ENCODE data around the gene TSPYL2. TPM values are rescaled to one million over a fixed set of nuclear protein-coding genes. Genes with fewer than 3 reads are reported as not detected.

Gene TSPYL2
- total and polyA plus RNA-seq, 2 of the 8 experiments (the other 6 are each of a cell fraction or from before 2014, with no cell fraction given) = 13.4 to 13.7 TPM

DNA sequence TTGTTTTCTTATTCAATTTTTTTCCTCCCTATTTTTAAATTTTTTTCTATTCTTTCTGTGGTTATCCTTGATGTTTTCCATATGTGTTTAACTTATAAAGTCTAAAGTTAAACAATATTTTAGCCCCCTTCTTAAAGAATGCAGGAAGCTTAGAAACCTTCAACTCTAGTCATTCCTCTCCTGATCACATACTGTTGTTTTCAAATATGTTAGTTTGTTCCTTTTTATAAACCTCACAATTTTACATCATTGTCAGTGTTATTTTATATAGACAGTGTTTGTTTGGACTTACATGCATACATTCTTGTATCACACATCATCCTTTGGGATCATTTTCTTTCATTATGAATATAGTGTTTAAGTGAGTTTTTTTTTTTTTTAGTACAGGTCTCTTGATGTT, 43.3 kb downstream of the TSPYL2 start:
- Histone ChIP-seq H4K20me1 (replicated peaks in 1 of 2; ENCODE audit: control insufficient read depth in 1 of 2, insufficient read depth in 2 of 2, low read length in 2 of 2) (no peaks in the 10 kb centered on the region), H3K4me1 (replicated peaks in 1 of 4; ENCODE audit: control insufficient read depth in 3 of 4, insufficient read depth in 4 of 4, low read length in 3 of 4) (no peaks in the 10 kb centered on the region), H3K79me2 (ENCODE audit: control insufficient read depth in 1 of 2, insufficient read depth in 2 of 2, low read length in 2 of 2) (no peaks in the 10 kb centered on the region; a peak in 1 of 4 replicates), H3K23ac (ENCODE audit: insufficient read length) (no peak overlapping the region), H2BK15ac (ENCODE audit: low read length) (no peak overlapping the region), H2BK12ac (ENCODE audit: low read depth, low read length) (no peak overlapping the region), H2BK120ac (replicated peaks; ENCODE audit: low read depth, low read length) (no peak overlapping the region), H2AK5ac (ENCODE audit: low read depth, low read length) (no peak overlapping the region), H3K79me1 (ENCODE audit: low read depth, low read length) (no peaks in the 10 kb centered on the region), H3K4me3 (ENCODE audit: extremely low read depth in 1 of 4, insufficient read depth in 2 of 4, low read depth in 3 of 4, low read length in 4 of 4) (no peak overlapping the region), H4K8ac (ENCODE audit: extremely low read depth, insufficient read depth, low read length) (no peak overlapping the region), H3K27me3 (replicated peaks in 1 of 4; ENCODE audit: control insufficient read depth in 3 of 4, extremely low read depth in 1 of 4, insufficient read depth in 3 of 4, low read length in 3 of 4) (no peaks in the 10 kb centered on the region), H3K9ac (replicated peaks in 1 of 4; ENCODE audit: extremely low read depth in 1 of 4, low read depth in 3 of 4, low read length in 3 of 4) (no peak overlapping the region), H3K27ac (ENCODE audit: low read depth, low read length) (no peak overlapping the region), H3K9me3 (ENCODE audit: insufficient read depth in 2 of 2, low read depth in 1 of 2, low read length in 1 of 2) (no peaks in the 10 kb centered on the region), H4K91ac (replicated peaks; ENCODE audit: insufficient read length, low read length) (no peak overlapping the region), H3K14ac (ENCODE audit: insufficient read length) (no peak overlapping the region), H4K5ac (ENCODE audit: insufficient read length, low read depth, low read length) (no peak overlapping the region), H3K36me3 (ENCODE audit: control insufficient read depth in 2 of 4, insufficient read depth in 4 of 4, low read length in 3 of 4) (peaks cover 0 to 2% (median 0%) of the 10 kb centered on the region in 4 experiments; a peak in 1 of 8 replicates), H3K4ac (replicated peaks; ENCODE audit: insufficient read length, low read depth, low read length) (no peak overlapping the region), H3K56ac (replicated peaks; ENCODE audit: insufficient read length, low read depth, low read length) (no peak overlapping the region), H2BK20ac (ENCODE audit: low read length) (no peak overlapping the region), H3K23me2 (ENCODE audit: low read depth, low read length) (no peaks in the 10 kb centered on the region), H3K18ac (ENCODE audit: extremely low read depth, low read length) (no peak overlapping the region), H2AFZ (ENCODE audit: low read length) (no peak overlapping the region), H3K4me2 (ENCODE audit: insufficient read depth in 1 of 2, low read depth in 2 of 2, low read length in 2 of 2) (no peak overlapping the region), H2BK5ac (ENCODE audit: low read depth, low read length) (no peak overlapping the region)
- ChIA-PET CTCF (ENCODE audit: partially characterized antibody) (no interaction called here), POLR2A (ENCODE audit: partially characterized antibody) (no interaction called here)
- DNase-seq (ENCODE audit: low read depth in 1 of 2, low spot score in 2 of 2) (no peak), FAIRE-seq (no peak)
- TF ChIP-seq, protein P1, sequence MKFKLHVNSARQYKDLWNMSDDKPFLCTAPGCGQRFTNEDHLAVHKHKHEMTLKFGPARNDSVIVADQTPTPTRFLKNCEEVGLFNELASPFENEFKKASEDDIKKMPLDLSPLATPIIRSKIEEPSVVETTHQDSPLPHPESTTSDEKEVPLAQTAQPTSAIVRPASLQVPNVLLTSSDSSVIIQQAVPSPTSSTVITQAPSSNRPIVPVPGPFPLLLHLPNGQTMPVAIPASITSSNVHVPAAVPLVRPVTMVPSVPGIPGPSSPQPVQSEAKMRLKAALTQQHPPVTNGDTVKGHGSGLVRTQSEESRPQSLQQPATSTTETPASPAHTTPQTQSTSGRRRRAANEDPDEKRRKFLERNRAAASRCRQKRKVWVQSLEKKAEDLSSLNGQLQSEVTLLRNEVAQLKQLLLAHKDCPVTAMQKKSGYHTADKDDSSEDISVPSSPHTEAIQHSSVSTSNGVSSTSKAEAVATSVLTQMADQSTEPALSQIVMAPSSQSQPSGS (IDR thresholded peaks at IDR 0.05; ENCODE audit: low read length) = no peak
